OCI-LY3 (cell line): Measurements from ENCODE around the gene EYA3.

ENCODE experiments used
- H2AFZ ChIP-seq: fragments of 200-600, 300-600 bp; shearing (Covaris generic); 2 replicates; pipeline ENCODE4 v1.6.0; 2014; ENCODE audit warnings: antibody characterized with exemption, low read depth, low read length
- H3K27ac ChIP-seq: fragments of 200-600, 300-600 bp; sonication (generic); 2 replicates; pipeline ENCODE4 v1.5.1; 2014; ENCODE audit warnings: mild to moderate bottlenecking, low read length, moderate library complexity, mixed read lengths
- H3K27me3 ChIP-seq: fragments of 200-600, 300-600 bp; sonication (generic); 2 replicates; pipeline ENCODE4 v1.6.1; 2014; ENCODE audit warnings: low read depth, low read length, mixed read lengths
- H3K36me3 ChIP-seq: fragments of 200-600, 300-600 bp; sonication (generic); replicated peaks from 2 replicates; pipeline ENCODE3; 2014; ENCODE audit warnings: low read depth, low read length, mixed read lengths
- H3K4me1 ChIP-seq: fragments of 300-600, 200-600 bp; sonication (generic); 2 replicates; pipeline ENCODE4 v1.6.1; 2014; ENCODE audit warnings: low read length, mixed read lengths
- H3K4me2 ChIP-seq: fragments of 200-600, 300-600 bp; sonication (generic); 2 replicates; pipeline ENCODE4 v1.6.1; 2014; ENCODE audit warnings: low read length, mixed read lengths
- H3K4me3 ChIP-seq: fragments of 300-600, 200-600 bp; sonication (generic); 2 replicates; pipeline ENCODE4 v1.5.1; 2014; ENCODE audit warnings: antibody characterized with exemption, mild to moderate bottlenecking, low read length, moderate library complexity
- H3K79me2 ChIP-seq: fragments of 300-600, 200-600 bp; shearing (Covaris generic); 2 replicates; pipeline ENCODE4 v1.6.1; 2014; ENCODE audit warnings: mild to moderate bottlenecking, low read length, mixed read lengths
- H3K9ac ChIP-seq: fragments of 300-600, 200-600 bp; shearing (Covaris generic); 2 replicates; pipeline ENCODE4 v1.6.0; 2014; ENCODE audit warnings: mild to moderate bottlenecking, low read length, moderate library complexity
- H3K9me3 ChIP-seq: fragments of 200-600, 300-600 bp; shearing (Covaris generic); 2 replicates; pipeline ENCODE4 v1.6.1; 2014; ENCODE audit warnings: low read length, mixed read lengths; ENCODE audit not compliant: insufficient read depth
- H4K20me1 ChIP-seq: fragments of 200-600, 300-600 bp; sonication (generic); 2 replicates; pipeline ENCODE4 v1.6.1; 2016; ENCODE audit warnings: low read length, mixed read lengths; ENCODE audit not compliant: insufficient read depth
- CTCF ChIP-seq: fragments of 200-600, 300-600 bp; sonication (generic); IDR thresholded peaks from 2 replicates; pipeline ENCODE4 v1.5.1; 2014; ENCODE audit warnings: antibody characterized with exemption, low read length, low read depth
- EZH2phosphoT487 ChIP-seq: fragments of 200-600 bp; shearing (Covaris generic); IDR thresholded peaks from 2 replicates; pipeline ENCODE4 v1.6.1; 2018; ENCODE audit warnings: antibody characterized with exemption, mixed run types, low read depth

EYA3 gene

DNA sequence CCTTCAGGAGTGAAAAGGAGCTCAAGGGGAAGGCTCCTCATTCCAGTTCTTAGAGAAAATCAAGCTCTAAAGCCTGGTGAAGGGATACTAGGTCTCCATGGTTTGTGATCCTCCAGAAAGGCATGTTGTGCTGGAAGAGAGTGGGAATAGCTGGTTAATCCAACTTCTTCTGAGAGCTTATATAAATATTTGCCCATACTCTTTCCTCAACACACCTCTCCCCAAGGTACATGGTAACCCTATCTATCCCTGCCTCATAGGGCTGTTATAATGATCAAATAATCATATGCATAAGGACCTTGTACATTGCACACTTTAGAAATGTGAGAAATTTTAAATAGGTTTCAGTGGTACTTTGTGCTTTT, 114.0 kb downstream of the EYA3 start:
- no peaks in the 10 kb centered on the region for H3K79me2 ChIP-seq
- H3K9me3 ChIP-seq, result no peaks in the 10 kb centered on the region
- H3K4me2 ChIP-seq, result no peak overlapping the region
- no peak overlapping the region for H2AFZ ChIP-seq
- no peak overlapping the region for H3K4me3 ChIP-seq
- H3K4me1 ChIP-seq, result peaks cover 4% of the 10 kb centered on the region; the same call in 1 of the 2 replicates
- no peak overlapping the region for H3K9ac ChIP-seq
- H3K36me3 ChIP-seq, result no peaks in the 10 kb centered on the region
- TF ChIP-seq CTCF (no peak), EZH2phosphoT487 (no peak)
- no peak overlapping the region for H3K27ac ChIP-seq
- no peaks in the 10 kb centered on the region for H3K27me3 ChIP-seq
- H4K20me1 ChIP-seq, result no peaks in the 10 kb centered on the region

- Histone ChIP-seq H3K79me2 (no peaks in the 10 kb centered on the region), H3K27ac (no peak overlapping the region), H3K27me3 (no peaks in the 10 kb centered on the region), H4K20me1 (no peaks in the 10 kb centered on the region), H3K4me3 (no peak overlapping the region), H2AFZ (no peak overlapping the region), H3K36me3 (no peaks in the 10 kb centered on the region), H3K4me1 (peaks cover 4% of the 10 kb centered on the region; the same call in 1 of the 2 replicates), H3K4me2 (no peak overlapping the region), H3K9ac (no peak overlapping the region), H3K9me3 (no peaks in the 10 kb centered on the region)
- TF ChIP-seq EZH2phosphoT487, result no peak
- no peak for TF ChIP-seq CTCF
Measured at GRCh38 chr1:27973771-27974416, 114.5 kb downstream of the EYA3 start.

GRCh38 chr1:27972141-27972540, 116.3 kb downstream of the EYA3 start:
- H3K36me3 ChIP-seq, result no peaks in the 10 kb centered on the region
- no peak overlapping the region for H3K9ac ChIP-seq
- no peaks in the 10 kb centered on the region for H3K27me3 ChIP-seq
- peaks cover 4% of the 10 kb centered on the region; the same call in 1 of the 2 replicates for H3K4me1 ChIP-seq
- no peaks in the 10 kb centered on the region for H3K9me3 ChIP-seq
- H3K79me2 ChIP-seq, result no peaks in the 10 kb centered on the region
- no peak overlapping the region for H3K4me3 ChIP-seq
- H3K4me2 ChIP-seq, result no peak overlapping the region
- H3K27ac ChIP-seq, result no peak overlapping the region
- no peak for TF ChIP-seq CTCF
- TF ChIP-seq EZH2phosphoT487, result no peak
- H4K20me1 ChIP-seq, result no peaks in the 10 kb centered on the region
- H2AFZ ChIP-seq, result no peak overlapping the region

GRCh38 chr1:27971674-27972073, 116.7 kb downstream of the EYA3 start:
- no peak overlapping the region for H3K9ac ChIP-seq
- no peak overlapping the region for H3K27ac ChIP-seq
- H3K36me3 ChIP-seq, result no peaks in the 10 kb centered on the region

More at GRCh38 chr1:27971674-27972073, 116.7 kb downstream of the EYA3 start:
- Histone ChIP-seq H2AFZ (no peak overlapping the region), H3K27me3 (no peaks in the 10 kb centered on the region), H3K4me1 (peaks cover 4% of the 10 kb centered on the region; the same call in 1 of the 2 replicates), H3K4me3 (no peak overlapping the region), H3K9me3 (no peaks in the 10 kb centered on the region), H4K20me1 (no peaks in the 10 kb centered on the region), H3K4me2 (no peak overlapping the region), H3K79me2 (no peaks in the 10 kb centered on the region)
- TF ChIP-seq EZH2phosphoT487, result no peak
- no peak for TF ChIP-seq CTCF
